ENCODE measurements around the gene RASA2.
A peak's percentile ranks its signal among the peaks of the same experiment; 100 is the strongest.
"Not testable (repeated sequence)": the region's sequence is repeated elsewhere in the genome, so short reads cannot be mapped to it uniquely, and the experiment has no call there.

RASA2 gene

GRCh38 chr3:141498598-141499223, 11.9 kb downstream of the RASA2 start:
- DNase-seq: peak; percentile 75

GRCh38 chr3:141499284-141499683, 12.5 kb downstream of the RASA2 start:
- DNase-seq: no peak

GRCh38 chr3:141499965-141500364, 13.1 kb downstream of the RASA2 start:
- no peak for DNase-seq

GRCh38 chr3:141500397-141500796, 13.6 kb downstream of the RASA2 start:
- no peak for DNase-seq

- DNase-seq: no peak
These were observed 18.3 kb downstream of the RASA2 start for GRCh38 chr3:141505166-141505565.

GRCh38 chr3:141506071-141506470, 19.2 kb downstream of the RASA2 start:
- no peak for DNase-seq

GRCh38 chr3:141507392-141508066, 20.7 kb downstream of the RASA2 start:
- DNase-seq: no peak

GRCh38 chr3:141508067-141508436, 21.2 kb downstream of the RASA2 start:
- DNase-seq: no peak

- no peak for DNase-seq
These were observed 24.5 kb downstream of the RASA2 start for GRCh38 chr3:141511361-141511760.

- no peak for DNase-seq
These were observed 27.6 kb downstream of the RASA2 start for GRCh38 chr3:141514382-141514781.

- DNase-seq: no peak
These were observed 32.8 kb downstream of the RASA2 start for GRCh38 chr3:141519587-141519986.

GRCh38 chr3:141521781-141522180, 35.0 kb downstream of the RASA2 start:
- no peak for DNase-seq

- no peak for DNase-seq
These were observed 37.0 kb downstream of the RASA2 start for GRCh38 chr3:141523615-141524375.

GRCh38 chr3:141524988-141525387, 38.2 kb downstream of the RASA2 start:
- DNase-seq: no peak

GRCh38 chr3:141525814-141526213, 39.0 kb downstream of the RASA2 start:
- no peak for DNase-seq

- no peak for DNase-seq
These were observed 39.9 kb downstream of the RASA2 start for GRCh38 chr3:141526709-141527108.

GRCh38 chr3:141528800-141529199, 42.0 kb downstream of the RASA2 start:
- no peak for DNase-seq

GRCh38 chr3:141529256-141529655, 42.4 kb downstream of the RASA2 start:
- no peak for DNase-seq

GRCh38 chr3:141529717-141530414, 43.0 kb downstream of the RASA2 start:
- DNase-seq: peak; percentile 30

GRCh38 chr3:141530415-141530768, 43.6 kb downstream of the RASA2 start:
- no peak for DNase-seq

- DNase-seq: peak; percentile 16
These were observed 45.8 kb downstream of the RASA2 start for GRCh38 chr3:141532609-141533008.

- not testable (repeated sequence) for DNase-seq
These were observed 49.2 kb downstream of the RASA2 start for GRCh38 chr3:141536017-141536416.

GRCh38 chr3:141537856-141538255, 51.0 kb downstream of the RASA2 start:
- no peak for DNase-seq
